ENCODE results near the gene SPEN. TPM values are rescaled to one million over a fixed set of nuclear protein-coding genes. Genes with fewer than 3 reads are reported as not detected.
A peak's percentile ranks its signal among the peaks of the same experiment; 100 is the strongest.

SPEN gene
- total and polyA plus RNA-seq, 9 of the 15 experiments (the other 6 are each of a cell fraction or from before 2014, with no cell fraction given), result 5.7 to 87.5 (median 27.2) TPM

- TF ChIP-seq PKNOX1 (IDR thresholded peaks at IDR 0.05) (no peak), SAFB2 (IDR thresholded peaks at IDR 0.05; ENCODE audit: borderline replicate concordance, low read depth, low read length, severe bottlenecking) (no peak), ZNF408 (CRISPR knock-in tag; IDR thresholded peaks at IDR 0.05; ENCODE audit: low read depth) (no peak), CHD7 (IDR thresholded peaks at IDR 0.05; ENCODE audit: low read depth, low read length) (no peak), CXXC5 (CRISPR knock-in tag; IDR thresholded peaks at IDR 0.05) (peak; percentile 63), RCOR1 (IDR thresholded peaks at IDR 0.05; ENCODE audit: borderline replicate concordance in 1 of 2, low read depth in 2 of 2, low read length in 2 of 2) (peak; percentile 43 to 77; a peak in 2 of 4 replicates), ZC3H11A (IDR thresholded peaks at IDR 0.05; ENCODE audit: low read depth, low read length) (no peak; the same call in 1 of the 2 replicates), ZNF696 (CRISPR knock-in tag; conservative IDR thresholded peaks at IDR 0.05) (no peak), ZNF75A (CRISPR knock-in tag; IDR thresholded peaks at IDR 0.05) (0 out of 2 replicates have a peak, but pooled peaks have one; percentile 41), ZNF583 (CRISPR knock-in tag; IDR thresholded peaks at IDR 0.05) (0 out of 2 replicates have a peak, but pooled peaks have one; percentile 68), CREB5 (CRISPR knock-in tag; IDR thresholded peaks at IDR 0.05) (no peak), USF2 (CRISPR knock-in tag; IDR thresholded peaks at IDR 0.05) (no peak)
Observed at GRCh38 chr1:15885701-15886610, 38.4 kb downstream of the SPEN start (continued).

All from K562 (cell line).